H9 (cell line): ENCODE data around the gene SHISA9. TPM values are rescaled to one million over a fixed set of nuclear protein-coding genes. Genes with fewer than 3 reads are reported as not detected.
A peak's percentile ranks its signal among the peaks of the same experiment; 100 is the strongest.

ENCODE experiments used
- DNase-seq: peaks from one replicate; pipeline ENCODE4 v3.0.0-alpha.2; 2017
- H2AFZ ChIP-seq: one replicate; pipeline ENCODE4 v1.6.1; 2013; ENCODE audit warnings: mild to moderate bottlenecking, low read length, control low read depth, moderate library complexity
- H2AK5ac ChIP-seq: 2 replicates; pipeline ENCODE4 v1.6.1; 2013; ENCODE audit warnings: low read length, control low read depth, mixed read lengths; ENCODE audit not compliant: insufficient read length
- H2BK120ac ChIP-seq: one replicate; pipeline ENCODE4 v1.6.1; 2013; ENCODE audit warnings: low read depth, mild to moderate bottlenecking, low read length, control low read depth, inconsistent platforms; ENCODE audit not compliant: poor library complexity, severe bottlenecking
- H2BK12ac ChIP-seq: 2 replicates; pipeline ENCODE4 v1.6.1; 2013; ENCODE audit warnings: low read length, control low read depth, mixed read lengths, low read depth; ENCODE audit not compliant: insufficient read length
- H2BK15ac ChIP-seq: 2 replicates; pipeline ENCODE4 v1.6.1; 2013; ENCODE audit warnings: low read depth, low read length, control low read depth
- H2BK20ac ChIP-seq: one replicate; pipeline ENCODE4 v1.6.1; 2013; ENCODE audit warnings: low read depth, mild to moderate bottlenecking, low read length, control low read depth, inconsistent platforms; ENCODE audit not compliant: poor library complexity, severe bottlenecking
- H2BK5ac ChIP-seq: 2 replicates; pipeline ENCODE4 v1.6.1; 2013; ENCODE audit warnings: low read length, control low read depth, mixed read lengths; ENCODE audit not compliant: insufficient read length
- H3K14ac ChIP-seq: 2 replicates; pipeline ENCODE4 v1.6.1; 2013; ENCODE audit warnings: low read length, control low read depth; ENCODE audit not compliant: insufficient read depth
- H3K18ac ChIP-seq: 2 replicates; pipeline ENCODE4 v1.6.1; 2013; ENCODE audit warnings: low read depth, mild to moderate bottlenecking, mixed read lengths, low read length, control low read depth; ENCODE audit not compliant: insufficient read length
- H3K23ac ChIP-seq: 2 replicates; pipeline ENCODE4 v1.6.1; 2013; ENCODE audit warnings: low read length, control low read depth, mixed read lengths, low read depth; ENCODE audit not compliant: insufficient read length
- H3K23me2 ChIP-seq: 2 replicates; pipeline ENCODE4 v1.6.1; 2013; ENCODE audit warnings: low read depth, mild to moderate bottlenecking, mixed read lengths, low read length, control low read depth; ENCODE audit not compliant: insufficient read length, poor library complexity, severe bottlenecking
- H3K27ac ChIP-seq: 2 replicates; pipeline ENCODE4 v1.5.1; 2013; ENCODE audit warnings: low read length, control low read depth, mixed read lengths, low read depth; ENCODE audit not compliant: insufficient read length
- H3K27me3 ChIP-seq: 2 replicates; pipeline ENCODE4 v1.6.1; 2013; ENCODE audit warnings: low read length, control low read depth, inconsistent platforms; ENCODE audit not compliant: insufficient read depth
- H3K4ac ChIP-seq: 2 replicates; pipeline ENCODE4 v1.6.1; 2013; ENCODE audit warnings: low read depth, mild to moderate bottlenecking, control low read depth, inconsistent platforms, low read length, moderate library complexity
- H3K4me1 ChIP-seq: 2 replicates; pipeline ENCODE4 v1.6.1; 2013; ENCODE audit warnings: low read length, control low read depth, inconsistent platforms; ENCODE audit not compliant: insufficient read depth
- H3K4me2 ChIP-seq: 2 replicates; pipeline ENCODE4 v1.6.1; 2013; ENCODE audit warnings: low read length, control low read depth, mixed read lengths; ENCODE audit not compliant: insufficient read length, insufficient read depth
- H3K56ac ChIP-seq: 2 replicates; pipeline ENCODE4 v1.6.1; 2013; ENCODE audit warnings: low read depth, mild to moderate bottlenecking, mixed read lengths, low read length, control low read depth; ENCODE audit not compliant: insufficient read length
- H3K79me1 ChIP-seq: 2 replicates; pipeline ENCODE4 v1.6.1; 2013; ENCODE audit warnings: low read depth, mild to moderate bottlenecking, moderate library complexity, low read length, control low read depth, inconsistent platforms; ENCODE audit not compliant: insufficient read depth, poor library complexity, severe bottlenecking
- H3K79me2 ChIP-seq: 2 replicates; pipeline ENCODE4 v1.6.1; 2013; ENCODE audit warnings: low read length, control low read depth, inconsistent platforms; ENCODE audit not compliant: insufficient read depth
- H3K9ac ChIP-seq: 2 replicates; pipeline ENCODE4 v1.6.1; 2013; ENCODE audit warnings: low read length, control low read depth, mixed read lengths; ENCODE audit not compliant: insufficient read length; ENCODE audit errors: extremely low read depth
- H3K9me3 ChIP-seq: one replicate; pipeline ENCODE4 v1.6.1; 2013; ENCODE audit warnings: low read depth, low read length, inconsistent platforms; ENCODE audit not compliant: control insufficient read depth
- H3T11ph ChIP-seq: one replicate; pipeline ENCODE4 v1.6.1; 2013; ENCODE audit warnings: mild to moderate bottlenecking, low read length, control low read depth, inconsistent platforms
- H4K20me1 ChIP-seq: one replicate; pipeline ENCODE4 v1.6.1; 2013; ENCODE audit not compliant: control insufficient read depth, insufficient read length, insufficient read depth
- H4K5ac ChIP-seq: 2 replicates; pipeline ENCODE4 v1.6.1; 2013; ENCODE audit warnings: low read depth, mild to moderate bottlenecking, mixed read lengths, low read length, control low read depth; ENCODE audit not compliant: insufficient read length
- H4K8ac ChIP-seq: replicated peaks from 2 replicates; pipeline ENCODE4 v1.6.1; 2013; ENCODE audit warnings: low read length, control low read depth, mixed read lengths, low read depth; ENCODE audit not compliant: insufficient read length
- H4K91ac ChIP-seq: 2 replicates; pipeline ENCODE4 v1.6.1; 2013; ENCODE audit warnings: low read depth, mild to moderate bottlenecking, moderate library complexity, mixed read lengths, low read length, control low read depth; ENCODE audit not compliant: insufficient read length
- H3K27ac Mint-ChIP-seq, 3 experiments: 2 replicates in 2 of 3; 3 replicates in 1 of 3; pipeline ENCODE4 v1.8.0; 2020 to 2021; ENCODE audit warnings: mixed read lengths in 3 of 3, mild to moderate bottlenecking in 1 of 3, moderate library complexity in 1 of 3
- H3K27me3 Mint-ChIP-seq: 2 replicates; pipeline ENCODE4 v1.8.0; 2021; ENCODE audit warnings: low read depth, mild to moderate bottlenecking, moderate library complexity, mixed read lengths
- H3K36me3 Mint-ChIP-seq, 3 experiments: 2 replicates in 2 of 3; 3 replicates in 1 of 3; pipeline ENCODE4 v1.8.0; 2020 to 2021; ENCODE audit warnings: low read depth in 3 of 3, mixed read lengths in 3 of 3; ENCODE audit not compliant: insufficient read depth in 1 of 3
- H3K4me1 Mint-ChIP-seq, 2 experiments: 2 replicates each; pipeline ENCODE4 v1.8.0; 2020; ENCODE audit warnings: mixed read lengths in 2 of 2
- H3K4me3 Mint-ChIP-seq, 2 experiments: 2 replicates in 1 of 2; 3 replicates in 1 of 2; pipeline ENCODE4 v1.8.0; 2020 to 2021; ENCODE audit warnings: mild to moderate bottlenecking in 2 of 2, mixed read lengths in 2 of 2, moderate library complexity in 1 of 2
- H3K9me3 Mint-ChIP-seq, 2 experiments: 2 replicates in 1 of 2; 3 replicates in 1 of 2; pipeline ENCODE4 v1.8.0; 2020; ENCODE audit warnings: mild to moderate bottlenecking in 2 of 2, mixed read lengths in 2 of 2, moderate library complexity in 1 of 2
- CTCF ChIP-seq: fragments of 200-600 bp; sonication (generic); conservative IDR thresholded peaks from 3 replicates; pipeline ENCODE4 v1.8.0; 2021; ENCODE audit warnings: antibody characterized with exemption, mild to moderate bottlenecking
- WGBS: extraction: QIAGEN DNeasy Blood & Tissue Kit; methylation state at CpG from one replicate; pipeline ENCODE4 v1.1.7; 2013; ENCODE audit warnings: missing lambda C conversion rate, low lambda C conversion rate, mixed read lengths; ENCODE audit not compliant: insufficient read length; ENCODE audit errors: extremely low coverage; 5-methylcytosine and 5-hydroxymethylcytosine counted together
- total RNA-seq: library from RNA; stranded (reverse); gene quantifications from 2 replicates; pipeline ENCODE4 v1.2.1, GENCODE V29; 2021

The SHISA9 gene
- total RNA-seq, 1 experiment from 2014 or later = 7.0 TPM

GRCh38 chr16:13061691-13062090 is 160.3 kb downstream of the SHISA9 start:
- H3K27ac Mint-ChIP-seq = peak overlapping the region in 1 of 3 experiments; percentile 88; a peak in 3 of 7 replicates
- H4K20me1 ChIP-seq = no peaks in the 10 kb centered on the region

More at GRCh38 chr16:13061691-13062090, 160.3 kb downstream of the SHISA9 start:
- no peak overlapping the region for H3K9ac ChIP-seq
- H3K4me1 ChIP-seq = peaks cover 2% of the 10 kb centered on the region; the same call in 1 of the 2 replicates
- no peak overlapping the region for H3K4me2 ChIP-seq
- H3K4me1 Mint-ChIP-seq = peaks cover 15 to 22% of the 10 kb centered on the region in 2 experiments
- no peak overlapping the region for H2BK5ac ChIP-seq
- no peaks in the 10 kb centered on the region for H3K23me2 ChIP-seq
- no peak overlapping the region for H2BK15ac ChIP-seq
- no peak overlapping the region for H4K8ac ChIP-seq
- no peak overlapping the region for H2AK5ac ChIP-seq
- peaks cover 5 to 9% of the 10 kb centered on the region in 2 experiments; a peak in 3 of 5 replicates for H3K9me3 Mint-ChIP-seq
- no peaks in the 10 kb centered on the region for H3K27me3 ChIP-seq
- no peak overlapping the region for H3T11ph ChIP-seq
- no peaks in the 10 kb centered on the region for H3K9me3 ChIP-seq
- H3K36me3 Mint-ChIP-seq = peaks cover 0 to 8% (median 0%) of the 10 kb centered on the region in 3 experiments; a peak in 4 of 7 replicates
- no CpG with 5 or more reads among the region's 9 CpGs for WGBS
- no peak overlapping the region for H3K23ac ChIP-seq
- H3K4me3 Mint-ChIP-seq = no peak overlapping the region
- H3K27ac ChIP-seq = peak overlapping the region; percentile 13
- H3K56ac ChIP-seq = no peak overlapping the region
- H4K5ac ChIP-seq = no peak overlapping the region
- no peak overlapping the region for H2BK120ac ChIP-seq
- no peak for DNase-seq
- H2AFZ ChIP-seq = no peak overlapping the region
- TF ChIP-seq CTCF = no peak
- no peaks in the 10 kb centered on the region for H3K79me2 ChIP-seq
- H2BK12ac ChIP-seq = no peak overlapping the region
- H3K14ac ChIP-seq = no peak overlapping the region
- H4K91ac ChIP-seq = no peak overlapping the region
- H3K79me1 ChIP-seq = no peaks in the 10 kb centered on the region
- no peak overlapping the region for H2BK20ac ChIP-seq
- no peak overlapping the region for H3K18ac ChIP-seq
- H3K27me3 Mint-ChIP-seq = no peaks in the 10 kb centered on the region
- no peak overlapping the region for H3K4ac ChIP-seq
